GM18861 (cell line): ENCODE data around the gene MSN.
A peak's percentile ranks its signal among the peaks of the same experiment; 100 is the strongest.
"Not testable (repeated sequence)": the region's sequence is repeated elsewhere in the genome, so short reads cannot be mapped to it uniquely, and the experiment has no call there.

Experiments
- ATAC-seq: cut with Tn5 transposase; IDR thresholded peaks from one replicate; pipeline ENCODE4 v1.9.1; 2021; ENCODE audit not compliant: unreplicated experiment

MSN gene

DNA sequence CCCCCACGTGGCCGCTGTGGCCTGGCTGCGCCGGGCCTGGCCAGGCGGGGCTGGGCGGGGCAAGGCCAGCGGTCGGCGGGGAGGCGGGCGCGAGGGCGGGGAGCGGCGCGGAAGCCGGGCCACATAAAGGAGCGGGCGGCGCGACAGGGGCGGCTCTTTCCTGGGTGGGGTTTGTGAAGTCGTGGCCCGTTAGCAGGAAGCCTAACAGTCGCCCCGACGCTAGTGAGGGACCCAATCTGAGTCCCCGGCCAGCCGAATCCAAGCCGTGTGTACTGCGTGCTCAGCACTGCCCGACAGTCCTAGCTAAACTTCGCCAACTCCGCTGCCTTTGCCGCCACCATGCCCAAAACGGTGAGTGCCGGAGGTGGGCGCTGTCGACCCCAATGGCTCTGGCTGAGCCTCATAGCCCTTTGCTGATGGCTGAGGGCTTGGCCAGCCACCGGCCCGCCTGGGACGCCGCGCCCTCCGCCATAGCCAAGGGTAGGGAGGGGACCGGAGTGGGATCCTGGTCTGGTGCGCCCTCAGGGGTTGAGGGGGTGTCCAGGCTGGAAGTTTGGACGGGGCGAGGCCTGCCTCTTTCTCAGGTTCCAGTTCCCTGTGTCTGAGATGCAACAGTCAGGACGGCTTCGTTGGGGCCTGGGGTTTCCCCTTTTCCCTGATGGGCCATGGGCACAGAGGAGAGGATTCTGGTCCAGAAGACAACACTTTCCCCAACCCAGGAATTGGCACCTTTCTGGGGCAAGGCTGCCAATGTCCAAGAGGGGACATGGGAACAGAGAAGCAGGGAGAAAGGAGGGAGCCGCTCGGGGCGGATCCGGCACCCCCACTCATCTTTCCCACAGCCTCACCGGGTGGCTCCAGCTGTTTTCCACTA is at the start of gene MSN:
MSN (plus strand) TSS at position 152 of the 874 bp plus-strand sequence; CDS start at position 340, 188 bp downstream.
- peak; percentile 60 for ATAC-seq

DNA sequence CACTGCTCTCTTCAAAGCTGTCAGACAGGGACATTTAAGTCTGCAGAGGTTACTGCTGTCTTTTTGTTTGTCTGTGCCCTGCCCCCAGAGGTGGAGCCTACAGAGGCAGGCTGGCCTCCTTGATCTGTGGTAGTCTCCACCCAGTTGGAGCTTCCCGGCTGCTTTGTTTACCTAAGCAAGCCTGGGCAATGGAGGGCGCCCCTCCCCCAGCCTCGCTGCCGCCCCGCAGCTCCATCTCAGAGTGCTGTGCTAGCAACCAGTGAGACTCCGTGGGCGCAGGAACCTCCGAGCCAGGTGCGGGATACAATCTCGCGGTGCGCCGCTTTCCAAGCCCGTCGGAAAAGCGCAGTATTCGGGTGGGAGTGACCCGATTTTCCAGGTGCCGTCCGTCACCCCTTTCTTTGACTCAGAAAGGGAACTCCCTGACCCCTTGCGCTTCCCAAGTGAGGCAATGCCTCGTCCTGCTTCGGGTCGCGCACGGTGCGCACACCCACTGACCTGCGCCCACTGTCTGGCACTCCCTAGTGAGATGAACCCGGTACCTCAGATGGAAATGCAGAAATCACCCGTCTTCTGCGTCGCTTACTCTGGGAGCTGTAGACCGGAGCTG is 47.3 kb upstream of the MSN start:
- not testable (repeated sequence) for ATAC-seq

DNA sequence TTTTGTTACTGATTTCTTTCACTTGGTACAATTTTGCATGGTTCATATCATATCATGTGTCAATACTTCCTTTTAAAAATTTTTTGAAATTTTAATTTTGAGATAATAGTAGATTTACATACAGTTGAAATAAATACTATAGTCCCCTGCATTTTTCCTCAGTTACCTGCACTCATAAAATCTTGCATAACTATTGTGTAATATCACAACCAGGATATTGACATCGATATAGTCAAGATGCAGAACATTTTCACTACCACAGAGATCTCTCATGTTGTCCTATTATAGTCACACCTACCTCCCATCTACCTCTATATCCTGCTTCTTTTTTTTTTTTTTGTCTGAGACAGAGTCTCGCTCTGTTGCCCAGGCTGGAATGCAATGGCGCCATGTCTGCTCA is 36.7 kb upstream of the MSN start:
- ATAC-seq = no peak

DNA sequence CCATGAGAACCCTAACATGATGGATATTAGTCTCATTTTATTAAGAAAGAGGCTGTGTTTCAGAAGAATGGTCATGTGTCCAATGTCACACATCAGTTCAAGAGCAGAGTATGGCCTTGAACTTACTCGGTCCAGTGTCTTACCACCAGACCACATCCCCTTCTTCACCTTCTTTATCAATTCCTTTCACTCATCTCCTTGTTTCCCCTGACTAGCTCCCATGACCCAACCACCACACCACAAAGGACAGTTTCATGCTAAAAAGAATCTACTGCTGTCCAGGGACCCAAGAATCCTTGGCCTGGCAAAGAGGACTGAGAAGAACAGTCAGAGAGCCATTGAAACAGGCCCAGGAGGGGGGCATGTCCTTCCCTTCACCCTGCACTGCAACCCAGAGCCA is 33.6 kb upstream of the MSN start:
- no peak for ATAC-seq

DNA sequence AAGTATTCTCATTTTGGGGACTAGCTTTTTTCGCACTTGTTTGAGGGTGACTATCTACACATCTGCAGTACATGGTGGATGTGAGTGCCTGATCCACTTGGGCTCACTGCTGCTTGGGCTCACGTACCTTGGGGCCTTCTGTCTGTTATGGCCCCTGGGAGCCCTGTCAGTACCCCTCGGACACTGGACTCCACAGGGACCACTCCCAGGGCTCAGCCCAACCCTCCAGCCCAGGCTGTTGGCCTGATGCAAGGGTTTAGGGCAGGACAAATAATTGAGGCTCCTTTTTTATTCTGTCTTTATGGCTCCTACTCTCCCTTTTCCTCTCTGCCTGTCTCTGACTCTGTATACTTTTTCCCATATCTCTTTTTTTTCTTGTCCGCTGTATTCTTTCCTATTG is 32.7 kb upstream of the MSN start:
- ATAC-seq = no peak

DNA sequence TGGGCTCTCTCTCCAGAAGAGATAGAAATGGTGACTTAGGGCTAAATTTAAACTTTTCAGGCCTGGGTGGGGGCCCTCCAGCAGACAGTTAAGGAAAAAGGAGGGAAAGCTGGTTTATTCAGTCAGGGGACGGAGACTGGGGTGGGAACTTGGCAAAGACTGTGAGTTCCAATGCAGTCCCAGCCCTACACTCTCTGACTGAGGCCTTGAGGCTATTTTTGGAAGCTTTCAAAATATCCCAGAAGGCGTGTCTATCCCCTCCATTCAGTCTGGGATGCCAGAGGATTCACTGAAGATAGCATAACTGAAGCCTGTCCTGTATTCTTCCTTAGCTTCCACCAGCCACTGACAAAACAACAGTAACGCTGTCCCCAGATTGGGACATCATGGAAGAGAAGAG is 32.1 kb upstream of the MSN start:
- ATAC-seq = no peak

DNA sequence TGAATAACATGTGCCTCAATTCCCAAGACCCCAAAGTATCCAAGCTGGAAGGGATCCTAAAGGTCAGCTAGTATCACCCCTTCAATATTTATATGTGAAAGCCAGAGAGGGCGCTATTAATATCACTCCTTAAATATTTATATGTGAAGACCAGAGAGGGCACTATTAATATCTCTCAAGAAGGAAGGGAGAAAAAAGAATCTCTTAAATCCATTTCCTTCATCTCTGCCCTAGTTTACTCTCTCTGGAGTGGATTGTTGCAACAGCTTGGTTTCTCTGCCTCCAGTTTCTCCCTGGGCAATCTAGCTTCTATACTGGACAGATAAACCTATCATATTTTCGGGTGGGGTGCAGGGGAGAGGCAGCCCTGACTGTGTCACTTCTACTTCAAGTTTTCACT is 31.6 kb upstream of the MSN start:
- no peak for ATAC-seq

DNA sequence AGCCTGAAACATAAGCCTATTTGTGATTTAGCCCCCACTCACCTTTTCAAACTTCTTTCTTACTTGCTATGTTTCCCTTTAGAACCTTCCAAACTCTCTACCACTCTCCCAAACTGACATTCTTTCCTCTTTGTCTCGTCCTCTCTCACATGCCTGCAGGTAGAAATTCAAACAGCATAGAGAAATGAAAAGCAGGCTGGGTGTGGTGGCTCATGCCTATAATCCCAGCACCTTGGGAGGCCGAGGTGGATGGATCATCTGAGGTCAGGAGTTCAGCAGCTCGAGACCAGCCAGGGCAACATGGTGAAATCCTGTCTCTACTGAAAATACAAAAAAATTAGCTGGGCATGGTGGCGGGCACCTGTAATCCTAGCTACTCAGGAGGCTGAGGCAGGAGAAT is 31.2 kb upstream of the MSN start:
- ATAC-seq = not testable (repeated sequence)

DNA sequence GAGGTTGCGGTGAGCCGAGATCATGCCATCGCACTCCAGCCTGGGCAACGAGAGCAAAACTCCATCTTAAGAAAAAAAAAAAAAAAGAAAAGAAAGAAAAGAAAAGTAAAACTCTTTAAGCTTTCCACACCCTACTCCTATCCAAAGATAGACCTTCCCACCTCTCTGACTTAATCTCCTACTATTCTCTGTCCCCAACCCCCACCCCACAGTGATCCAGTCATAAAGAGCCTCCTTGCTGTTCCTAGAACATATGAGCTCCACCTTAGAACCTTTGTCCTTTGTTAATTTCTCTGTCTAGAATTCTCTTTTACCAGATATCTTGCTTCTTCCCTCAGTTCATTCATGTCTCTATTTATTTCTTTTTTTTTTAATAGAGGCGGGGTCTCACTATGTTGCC is 30.1 kb upstream of the MSN start:
- no peak for ATAC-seq

DNA sequence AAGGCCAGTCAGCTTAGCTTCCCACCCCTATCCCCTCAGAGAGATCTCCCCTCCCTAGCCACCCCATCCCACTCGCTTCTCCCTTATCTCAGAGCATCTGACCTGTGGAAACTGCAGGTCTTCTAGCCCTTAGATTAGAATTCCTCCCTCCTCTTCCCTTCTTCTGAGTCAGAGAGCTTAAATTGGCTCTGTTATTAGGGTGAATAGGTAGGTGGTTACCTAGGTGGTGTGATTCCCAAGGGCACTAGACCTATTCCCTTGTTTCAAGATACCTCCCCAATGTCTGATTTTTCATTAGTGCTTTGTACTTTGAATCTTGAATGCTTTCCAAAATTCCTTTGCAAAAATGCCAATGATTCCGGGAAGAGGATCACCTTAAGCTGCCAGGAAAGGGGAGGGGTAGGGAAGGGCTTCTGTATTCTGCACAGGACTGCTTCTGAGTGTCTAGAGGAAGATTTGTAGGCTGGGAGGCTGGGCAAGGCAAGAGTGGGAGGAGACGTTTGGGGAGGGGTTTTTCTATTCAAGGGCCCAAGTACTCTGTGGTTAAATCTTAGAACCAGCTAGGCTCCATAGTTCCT is 24.5 kb upstream of the MSN start:
- ATAC-seq = no peak

DNA sequence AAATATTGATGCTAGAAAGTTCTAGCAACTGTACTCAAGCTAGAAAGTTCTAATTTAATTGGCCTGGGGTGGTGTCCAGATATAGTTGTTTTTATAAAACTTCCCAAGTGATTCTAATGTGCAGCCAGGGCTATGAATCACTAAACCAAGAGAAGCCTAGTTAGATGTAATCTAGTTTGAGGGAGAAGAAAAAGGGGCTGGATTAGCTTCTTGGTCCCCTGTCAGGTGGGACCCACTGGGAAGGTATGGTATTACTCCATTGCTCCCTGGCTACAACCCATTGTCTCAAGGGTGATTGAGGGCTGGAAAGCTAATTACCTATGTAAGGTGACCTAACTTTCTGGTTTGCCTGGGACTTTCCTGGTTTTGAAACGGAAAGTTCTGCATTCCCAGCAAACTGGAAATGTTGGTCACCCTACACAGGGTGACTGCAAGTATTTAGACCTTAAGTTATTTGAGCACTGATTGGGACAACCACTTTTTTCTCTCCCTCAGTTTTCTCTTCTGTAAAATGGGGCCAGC is 23.9 kb upstream of the MSN start:
- no peak for ATAC-seq

DNA sequence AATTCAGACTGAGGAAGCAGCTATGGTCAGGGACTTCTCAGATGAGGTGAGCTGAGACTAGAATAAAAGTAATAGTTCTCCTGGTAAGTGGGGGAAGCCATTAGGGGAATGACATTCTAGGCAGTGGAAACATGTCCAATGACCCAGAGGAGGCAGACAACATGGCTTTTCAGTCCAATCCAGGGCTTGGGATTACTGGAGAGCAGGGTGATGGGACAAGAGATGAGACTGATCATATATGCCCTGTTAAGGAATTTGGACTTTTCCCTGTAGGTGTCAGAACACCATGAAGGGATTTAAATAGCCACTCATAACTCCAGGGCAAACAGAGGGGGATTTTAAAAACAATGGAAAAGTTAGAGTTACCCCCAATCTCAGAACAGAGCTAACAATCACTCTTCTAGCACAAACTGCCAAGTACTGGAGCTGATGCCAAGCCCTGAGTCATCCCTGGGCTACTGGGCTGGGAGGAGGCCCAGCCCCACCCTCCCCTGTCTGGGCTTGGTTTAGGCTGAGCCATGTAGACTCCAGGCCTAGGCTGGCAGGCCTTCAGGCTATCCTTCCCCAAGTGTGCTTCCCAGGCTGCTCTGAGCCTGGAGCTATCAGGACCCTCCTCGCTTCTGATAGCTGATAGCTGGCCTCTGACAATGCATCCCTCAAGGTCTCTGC is 22.7 kb upstream of the MSN start:
- ATAC-seq = no peak

DNA sequence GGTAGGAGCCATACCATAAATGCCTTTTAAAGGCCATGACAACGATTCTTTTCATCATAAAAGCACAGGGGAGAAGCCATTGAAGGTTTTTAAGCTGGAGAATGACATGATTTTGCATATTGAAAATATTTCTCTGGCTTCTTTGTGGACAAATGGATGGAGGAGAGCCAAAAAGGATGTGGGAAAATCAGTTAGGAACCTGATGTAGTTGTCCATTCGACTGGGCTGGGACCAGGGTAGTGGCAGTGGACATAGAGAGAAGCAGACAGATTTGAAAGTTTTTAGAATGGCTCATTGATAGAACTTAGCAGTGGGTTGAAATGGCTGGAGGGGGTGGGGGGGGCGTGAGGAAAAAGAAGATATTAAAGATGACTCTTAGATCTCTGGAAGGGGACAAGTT is 19.7 kb upstream of the MSN start:
- no peak for ATAC-seq

DNA sequence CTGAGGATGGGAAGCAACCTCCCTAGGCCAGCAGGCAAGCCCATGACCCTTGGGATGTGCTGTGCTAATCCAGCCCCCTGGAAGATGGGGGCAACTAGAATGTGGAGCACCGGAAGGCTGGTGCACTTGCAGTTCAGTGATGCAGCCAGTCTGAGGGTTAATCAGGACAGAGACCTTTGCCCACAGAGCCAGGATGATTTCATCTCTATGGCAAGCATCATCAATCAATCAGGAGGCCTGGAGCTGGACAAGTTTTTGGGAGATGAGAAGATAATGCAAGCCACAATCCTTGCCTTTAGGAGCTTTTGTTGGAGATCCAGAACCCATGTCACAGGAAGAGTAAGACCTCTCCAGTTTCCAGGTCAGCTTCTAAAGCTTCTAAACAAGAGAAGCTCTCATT is 15.4 kb upstream of the MSN start:
- ATAC-seq = no peak

DNA sequence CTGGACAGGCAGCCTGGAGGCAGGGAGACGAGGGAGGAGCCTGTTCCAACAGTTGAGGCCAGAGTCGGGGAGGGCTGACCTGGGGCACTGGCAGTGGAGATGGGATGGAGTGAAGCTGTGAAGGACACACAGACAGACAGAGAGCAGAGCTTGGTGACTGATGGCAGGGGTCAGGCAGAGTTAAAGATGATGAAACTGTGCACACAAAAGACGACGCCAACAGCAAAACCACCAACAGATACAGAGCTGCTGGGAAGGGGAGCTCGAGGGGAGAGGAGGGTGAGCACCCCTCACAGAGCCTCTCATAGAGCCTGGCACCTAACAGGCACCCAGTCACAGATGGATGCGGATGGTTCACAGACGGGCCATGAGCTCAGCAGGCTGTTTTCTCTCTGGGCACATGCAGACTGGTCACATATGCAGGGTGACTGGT is 10.4 kb upstream of the MSN start:
- not testable (repeated sequence) for ATAC-seq

DNA sequence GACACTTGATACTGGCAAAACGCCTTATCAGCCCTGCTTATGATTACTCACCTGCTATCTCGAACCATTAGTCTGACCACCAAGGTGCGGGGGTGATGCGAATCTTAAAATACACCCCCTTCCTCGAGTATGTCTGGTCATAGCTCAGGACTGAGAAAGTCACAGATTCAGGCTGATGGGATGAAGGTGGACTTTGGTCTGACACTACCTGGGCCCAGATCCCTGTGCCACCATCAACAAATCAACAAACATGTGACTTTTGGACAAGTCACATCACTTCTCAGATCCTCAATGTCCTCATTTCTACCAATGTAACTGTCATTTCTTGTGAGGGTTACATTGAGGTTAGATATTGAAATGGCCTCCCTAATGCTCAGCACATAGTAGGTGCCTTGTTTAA is 9.8 kb upstream of the MSN start:
- no peak for ATAC-seq

DNA sequence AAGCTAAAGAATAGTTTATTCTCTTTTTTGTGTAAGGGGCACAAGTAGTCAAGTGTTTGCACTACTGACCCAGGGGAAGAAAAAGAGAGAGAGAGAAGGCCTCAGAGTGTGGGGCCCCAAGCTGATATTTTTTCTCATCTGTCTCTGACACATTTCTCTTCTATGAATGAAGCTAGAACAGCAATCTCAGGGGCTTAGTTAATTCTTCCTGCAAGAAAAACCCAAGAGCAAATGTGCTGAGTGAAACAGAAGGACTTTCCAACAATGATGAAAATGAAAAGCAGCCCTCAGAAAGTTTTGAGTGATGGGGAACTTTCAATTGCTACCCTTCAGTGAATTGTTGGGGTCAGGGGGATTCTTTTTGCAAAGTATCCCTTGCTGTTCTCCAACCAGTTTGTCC is 9.2 kb upstream of the MSN start:
- no peak for ATAC-seq

DNA sequence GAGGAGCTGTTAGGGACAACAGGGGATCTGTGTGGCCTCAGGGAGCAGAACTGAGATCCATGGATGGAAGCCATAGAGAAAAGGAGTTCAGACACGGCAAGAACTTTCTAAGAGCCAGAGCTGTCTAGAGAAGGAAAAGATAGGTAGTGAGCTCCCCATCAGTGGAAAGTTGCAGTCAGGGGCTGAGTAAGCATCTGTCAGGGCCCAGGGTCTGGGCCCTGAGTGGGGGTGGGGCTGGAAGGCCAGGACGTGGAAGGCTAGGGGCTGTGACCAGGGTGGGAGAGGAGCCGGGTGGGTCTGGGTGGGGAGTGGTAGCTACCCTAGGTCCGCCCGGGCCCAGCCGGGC is 324 bp upstream of the MSN start:
- no peak for ATAC-seq

DNA sequence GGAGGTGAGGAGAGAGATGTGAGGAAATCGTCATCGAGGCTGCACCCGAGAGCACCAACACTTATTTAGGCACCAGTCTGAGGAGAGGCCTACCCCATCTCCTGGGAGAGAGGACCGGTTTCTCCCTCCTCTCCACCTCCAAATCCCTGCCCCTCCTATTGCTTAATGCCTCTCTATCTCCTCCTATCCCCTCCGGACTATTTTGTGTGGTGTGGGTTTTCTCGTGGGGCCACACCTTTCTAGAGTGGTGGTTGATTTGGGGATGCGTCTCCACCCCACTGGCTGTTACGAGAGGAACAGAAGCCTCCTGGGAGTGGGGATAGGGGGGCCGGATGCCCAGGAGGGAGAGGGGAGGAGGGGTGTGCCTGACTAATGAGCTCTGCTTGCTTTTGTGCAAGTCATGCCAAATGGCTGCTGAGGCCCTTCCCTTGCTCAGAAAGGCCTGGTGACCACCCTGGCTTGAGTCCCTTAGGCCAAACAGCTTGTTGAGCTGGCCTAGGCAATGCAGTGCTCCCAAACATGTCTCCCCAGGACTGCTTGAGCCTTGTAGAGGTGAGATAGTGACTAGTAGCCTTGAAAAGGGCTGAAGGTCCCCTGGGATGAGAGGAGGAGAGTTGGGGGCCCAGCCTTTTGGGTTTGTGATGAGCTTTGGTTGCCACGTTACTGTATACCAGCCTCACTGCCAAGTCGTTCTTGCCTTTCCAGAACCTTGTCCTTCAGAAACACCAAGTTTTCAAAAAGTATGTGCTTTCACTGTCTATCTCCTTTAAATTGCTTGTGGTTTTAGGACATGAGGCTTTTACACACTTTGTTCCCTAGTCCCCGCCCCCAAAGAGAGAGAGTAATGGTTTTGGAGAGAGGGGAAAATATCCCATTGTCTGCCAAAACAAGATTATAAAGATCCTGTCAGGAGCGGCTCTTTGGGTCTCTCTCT is 1.2 kb downstream of the MSN start:
- no peak for ATAC-seq

DNA sequence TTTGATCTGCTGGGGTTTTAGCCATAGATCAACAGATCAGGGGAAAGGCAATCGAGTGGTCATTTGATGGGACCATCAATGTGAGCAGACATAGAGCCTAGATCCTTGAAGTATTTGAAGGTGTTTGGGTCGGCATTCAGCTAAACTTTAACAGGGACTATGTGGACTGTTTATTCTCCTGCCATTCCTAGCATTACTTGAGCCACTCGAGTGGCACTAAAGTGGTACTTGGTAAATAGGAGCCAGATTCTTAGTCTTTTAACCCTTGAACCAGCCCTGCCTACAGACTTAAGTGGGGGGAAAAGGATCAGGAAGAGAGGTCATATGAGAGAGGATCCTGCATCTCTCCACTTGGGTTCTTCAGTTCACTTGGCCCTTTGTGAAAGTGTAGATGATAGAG is 3.8 kb downstream of the MSN start:
- no peak for ATAC-seq

DNA sequence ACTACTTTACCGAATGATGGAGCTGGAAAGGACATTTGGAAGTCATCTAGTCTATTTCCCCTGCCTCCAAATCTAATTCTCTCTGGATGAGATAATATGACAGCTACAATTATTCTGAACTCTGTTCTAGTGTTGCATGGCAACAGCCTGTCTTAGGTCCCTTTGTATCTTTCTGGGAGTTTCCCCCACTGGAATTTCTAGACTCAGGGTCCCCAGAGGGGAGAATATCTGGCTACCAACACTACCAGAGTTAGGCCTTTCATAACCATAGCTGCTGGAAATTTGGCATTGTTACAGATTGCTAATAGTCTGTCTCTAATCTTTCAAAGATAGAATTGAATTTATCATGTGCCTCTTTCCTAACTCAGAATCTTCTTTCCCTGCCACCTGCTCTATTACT is 4.5 kb downstream of the MSN start:
- ATAC-seq = no peak
